HG03103 (cell line): Measurements from ENCODE around the gene SAT1.

ENCODE experiments used
- ATAC-seq: cut with Tn5 transposase; IDR thresholded peaks from one replicate; pipeline ENCODE4 v1.9.1; 2021; ENCODE audit warnings: low read depth; ENCODE audit not compliant: unreplicated experiment

Gene SAT1

DNA sequence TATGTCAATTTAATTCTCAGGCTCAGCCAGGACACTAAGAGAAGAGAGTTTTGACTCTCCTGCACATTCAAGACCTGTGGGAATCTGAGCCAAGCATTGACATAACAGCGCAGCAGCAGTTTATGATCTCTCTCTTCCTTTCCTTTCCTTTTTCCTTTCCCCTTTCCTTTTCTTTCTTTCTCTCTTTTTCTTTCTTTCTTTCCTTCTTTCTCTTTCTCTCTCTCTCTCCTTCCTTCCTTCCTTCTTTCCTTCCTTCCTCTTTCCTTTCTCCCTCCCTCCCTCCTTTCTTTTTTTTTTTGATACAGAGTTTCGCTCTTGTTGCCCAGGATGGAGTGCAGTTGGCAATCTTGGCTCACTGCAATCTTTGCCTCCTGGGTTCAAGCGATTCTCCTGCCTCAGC is 21.6 kb downstream of the SAT1 start:
- no peak for ATAC-seq

DNA sequence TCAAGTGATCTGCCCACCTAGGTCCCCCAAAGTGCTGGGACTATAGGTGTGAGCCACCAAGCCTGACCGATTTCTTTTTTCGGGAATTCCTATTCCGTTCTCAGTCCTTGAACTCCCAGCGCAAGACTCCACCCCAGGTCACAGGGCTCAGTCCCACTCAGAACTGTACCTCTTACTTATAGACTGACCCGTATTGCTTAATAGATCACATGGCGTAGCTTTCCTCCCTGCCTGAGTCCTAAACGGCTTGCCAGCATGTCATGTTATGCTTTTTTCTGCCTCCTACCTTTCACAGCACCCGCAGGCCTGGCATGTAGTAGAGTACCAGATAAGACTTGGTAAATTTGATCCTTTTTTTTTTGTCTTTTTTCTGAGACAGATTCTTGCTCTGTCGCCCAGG is 22.4 kb downstream of the SAT1 start:
- ATAC-seq: no peak

DNA sequence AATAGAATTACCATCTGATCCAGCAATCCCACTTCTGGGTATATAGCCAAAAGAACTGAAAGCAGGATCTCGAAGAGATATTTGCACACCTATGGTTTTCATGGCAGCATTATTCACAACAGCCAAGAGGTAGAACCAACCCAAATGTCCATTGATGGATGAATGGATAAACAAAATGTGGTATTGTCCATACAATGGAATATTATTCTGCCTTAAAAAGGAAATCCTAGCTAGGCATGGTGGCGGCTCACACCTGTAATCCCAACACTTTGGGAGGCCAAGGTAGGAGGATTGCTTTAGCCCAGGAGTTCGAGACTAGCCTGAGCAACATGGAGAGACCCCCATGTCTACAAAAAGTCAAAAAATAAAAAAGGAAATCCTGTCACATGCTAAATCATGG is 27.3 kb downstream of the SAT1 start:
- ATAC-seq: no peak

DNA sequence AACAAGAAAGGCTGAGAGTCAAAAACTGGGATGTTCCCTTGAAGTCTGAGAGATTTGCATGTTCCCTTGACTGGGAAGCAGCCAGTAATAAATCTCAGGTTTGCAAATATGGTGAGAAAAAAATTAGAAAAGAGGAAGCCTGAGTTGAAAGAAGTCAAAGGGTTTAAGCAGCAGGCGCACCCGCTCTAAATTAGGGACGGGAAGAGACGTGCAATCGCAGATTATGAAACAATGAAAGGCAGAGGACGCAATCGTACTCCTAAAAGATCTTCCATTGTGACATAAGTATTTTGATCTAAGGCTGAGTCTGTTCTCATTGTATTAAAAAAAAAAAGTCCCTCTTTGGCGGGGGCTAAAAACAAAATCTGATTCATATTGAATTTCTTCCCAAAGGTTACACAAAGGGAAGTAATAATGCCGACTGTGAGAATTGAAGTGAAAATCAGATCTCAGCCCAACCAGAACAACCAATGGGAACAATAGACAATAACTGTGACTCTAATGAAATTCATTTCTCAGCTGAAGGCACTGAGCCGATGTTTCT is 28.2 kb downstream of the SAT1 start:
- ATAC-seq: no peak

DNA sequence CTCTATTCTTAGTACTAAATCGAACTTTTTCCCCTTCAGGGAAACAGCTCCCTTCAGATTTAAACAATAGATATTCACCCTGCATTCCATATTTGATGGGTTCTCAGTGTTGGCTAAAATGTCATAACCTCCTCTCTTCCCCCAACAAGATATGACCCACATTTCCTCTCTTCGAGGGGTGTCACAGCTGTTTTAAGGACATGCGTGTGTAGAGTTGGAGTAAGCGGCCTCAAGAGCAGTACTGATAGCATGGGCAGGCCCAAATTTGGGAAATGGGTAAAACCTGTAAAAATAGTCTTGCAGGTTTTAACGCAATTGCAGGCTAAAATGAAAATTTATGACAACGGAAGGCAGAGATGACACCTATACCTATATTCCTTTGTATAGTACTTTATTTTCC is 28.7 kb downstream of the SAT1 start:
- no peak for ATAC-seq

DNA sequence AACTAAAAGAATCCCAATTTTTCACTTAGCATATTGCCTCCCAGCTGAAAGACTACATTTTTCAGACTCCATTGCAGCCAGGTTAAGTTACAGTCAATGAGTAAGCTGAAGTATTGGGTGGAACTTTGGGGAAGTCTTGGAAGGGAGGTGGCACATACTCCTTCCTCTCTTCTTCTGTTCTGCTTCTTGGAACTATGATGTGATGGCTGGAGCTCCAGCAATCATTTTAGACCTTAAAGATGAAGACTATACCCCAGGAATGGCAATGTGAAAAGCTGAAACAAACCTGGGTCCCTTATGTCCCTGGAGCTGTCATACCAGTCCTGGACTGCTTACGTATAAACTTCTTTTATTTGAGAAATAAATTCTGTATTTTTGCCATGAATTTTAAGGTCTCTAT is 30.8 kb downstream of the SAT1 start:
- ATAC-seq: no peak

DNA sequence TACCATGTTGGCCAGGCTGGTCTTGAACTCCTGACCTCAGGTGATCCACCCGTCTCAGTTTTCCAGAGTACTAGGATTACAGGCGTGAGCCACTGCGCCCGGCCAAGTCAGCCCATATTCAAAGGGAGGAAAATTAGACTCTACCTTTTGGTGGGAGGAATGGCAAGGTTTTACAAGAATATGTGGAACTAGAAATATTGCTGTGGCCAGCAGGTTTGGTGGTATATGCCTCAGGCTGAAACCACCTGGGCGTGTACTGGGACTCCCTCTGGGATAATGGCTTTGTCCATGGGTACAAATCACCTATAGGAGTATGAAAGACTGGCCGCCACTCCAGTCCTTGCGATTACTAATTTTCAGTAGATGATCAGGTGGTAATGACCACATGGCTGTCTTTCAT is 32.4 kb downstream of the SAT1 start:
- no peak for ATAC-seq

DNA sequence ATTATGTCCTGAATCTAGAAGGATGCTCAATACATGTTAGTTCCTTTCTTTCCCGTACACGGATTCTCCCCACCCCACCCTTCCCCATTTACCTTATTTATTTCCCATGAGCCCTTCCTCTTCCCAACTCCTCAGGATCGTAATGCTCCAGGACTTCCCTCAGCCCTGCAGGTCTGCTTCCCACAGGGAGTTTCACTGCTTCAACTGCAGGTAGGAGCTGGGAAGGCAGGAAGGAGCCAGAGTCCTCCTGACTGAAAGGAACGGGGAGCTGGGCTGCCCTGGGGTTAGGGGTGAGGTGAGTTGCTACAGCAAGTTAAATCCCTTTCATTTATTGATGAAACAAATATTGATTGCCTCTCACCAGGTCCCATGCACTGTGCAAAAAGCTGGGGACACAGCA is 33.2 kb downstream of the SAT1 start:
- ATAC-seq: no peak

DNA sequence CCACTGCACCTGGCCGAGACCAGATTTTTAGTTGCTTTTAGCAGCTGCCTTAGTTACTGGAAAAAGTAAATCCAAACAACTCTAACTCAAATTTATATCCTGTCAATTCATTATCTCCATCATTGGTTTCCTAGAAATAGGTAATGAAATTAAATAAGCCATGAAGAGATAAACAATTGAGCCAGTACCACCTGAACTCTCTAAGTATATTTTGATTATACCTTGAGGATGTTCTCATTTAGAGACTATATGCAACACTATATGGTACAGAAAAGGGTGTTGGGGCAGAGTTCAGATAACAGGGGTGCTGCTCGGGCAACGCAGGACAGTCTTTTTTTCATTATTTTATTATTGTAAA is 35.0 kb downstream of the SAT1 start:
- ATAC-seq: no peak

DNA sequence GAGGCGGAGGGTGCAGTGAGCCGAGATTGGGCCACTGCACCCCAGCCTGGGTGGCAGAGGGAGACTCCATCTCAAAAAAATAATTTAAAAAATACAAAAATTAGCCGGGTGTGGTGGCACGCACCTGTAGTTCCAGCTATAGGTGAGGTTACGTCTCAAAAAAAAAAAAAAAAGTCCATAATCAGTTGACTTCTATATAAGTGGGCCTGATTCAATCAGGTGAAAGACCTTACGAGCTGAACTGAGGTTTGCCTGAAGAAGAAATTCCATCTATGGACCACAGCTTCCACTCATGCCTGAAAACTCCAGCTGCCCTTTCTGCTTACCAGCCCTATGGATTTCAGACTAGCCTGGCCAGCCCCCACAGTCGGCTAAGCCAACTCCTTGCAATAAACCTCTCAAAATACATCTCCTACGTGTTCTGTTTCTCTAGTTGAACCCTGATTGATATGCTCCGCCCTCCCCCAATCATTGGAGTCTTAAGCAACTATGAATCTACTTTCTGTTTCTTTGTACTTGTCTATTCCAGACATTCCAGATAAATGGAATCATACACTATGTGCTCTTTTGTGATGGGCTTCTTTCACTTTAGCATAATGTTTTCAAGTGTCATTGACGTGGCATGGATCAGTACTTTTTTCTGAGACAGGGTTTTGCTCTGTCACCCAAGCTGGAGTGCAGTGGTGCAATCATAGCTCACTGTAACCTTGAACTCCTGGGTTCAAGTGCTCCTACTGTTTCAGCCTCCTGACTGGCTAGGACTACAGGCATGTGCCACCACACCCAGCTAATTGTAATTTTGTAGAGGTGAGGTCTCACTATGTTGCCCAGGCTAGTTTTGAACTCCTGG is 36.6 kb downstream of the SAT1 start:
- no peak for ATAC-seq

DNA sequence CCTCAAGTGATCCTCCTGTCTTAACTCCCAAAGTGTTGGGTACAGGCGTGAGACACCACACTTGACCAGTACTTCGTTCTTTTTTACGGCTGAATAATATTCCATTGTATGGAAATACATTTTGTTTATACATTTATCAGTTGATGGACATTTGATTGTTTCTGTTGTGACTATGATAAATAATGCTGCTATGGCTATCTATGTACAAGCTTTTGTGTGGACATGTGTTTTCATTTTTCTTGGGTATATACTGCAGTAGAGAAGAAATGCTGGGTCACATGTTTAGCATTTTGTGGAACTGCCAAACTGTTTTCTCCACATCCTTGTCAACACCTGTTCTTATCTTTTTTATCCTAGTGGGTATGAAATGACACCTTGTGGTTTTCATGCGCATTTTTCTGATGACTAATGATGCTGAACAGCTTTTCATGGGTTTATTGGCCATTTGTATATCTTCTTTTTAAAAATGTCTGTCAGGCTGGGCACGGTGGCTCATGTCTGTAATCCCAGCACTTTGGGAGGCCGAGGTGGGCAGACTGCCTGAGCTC is 37.3 kb downstream of the SAT1 start:
- ATAC-seq: no peak

DNA sequence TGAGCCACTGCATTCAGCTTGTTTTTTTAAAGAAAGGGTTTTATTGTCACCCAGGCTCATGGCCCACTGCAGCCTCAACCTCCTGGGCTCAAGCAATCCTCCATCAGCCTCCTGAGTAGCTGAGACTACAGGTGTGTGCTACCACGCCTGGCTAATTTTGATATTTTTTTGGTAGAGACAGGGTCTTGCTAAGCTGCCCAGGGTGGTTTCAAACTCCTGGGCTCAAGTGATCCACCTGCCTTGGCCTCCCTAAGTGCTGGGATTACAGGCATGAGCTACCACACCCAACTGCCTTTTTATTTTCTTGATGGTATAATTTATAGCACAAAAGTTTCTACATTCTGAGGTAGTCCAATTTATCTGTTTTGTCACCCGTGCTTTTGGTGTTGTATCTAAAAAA is 38.9 kb downstream of the SAT1 start:
- ATAC-seq: no peak

DNA sequence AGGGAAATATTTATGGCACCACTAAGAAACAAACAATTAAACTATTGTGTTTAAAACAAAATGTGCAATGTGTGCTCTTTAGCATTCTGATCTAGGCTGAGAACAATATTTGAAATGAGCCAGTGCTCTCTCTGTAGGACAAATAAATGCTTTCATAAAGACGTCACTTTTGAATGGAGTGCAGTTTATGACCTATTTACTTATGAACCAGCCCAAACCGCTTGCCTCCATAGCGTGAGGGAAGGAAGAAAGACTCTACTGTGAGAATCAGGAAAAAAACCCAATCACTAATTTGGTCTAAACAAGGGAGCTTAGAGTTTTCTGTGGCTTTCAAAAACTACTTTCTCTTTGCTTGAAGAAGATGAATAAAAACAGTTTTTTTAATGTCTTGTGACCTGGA is 39.4 kb downstream of the SAT1 start:
- no peak for ATAC-seq

DNA sequence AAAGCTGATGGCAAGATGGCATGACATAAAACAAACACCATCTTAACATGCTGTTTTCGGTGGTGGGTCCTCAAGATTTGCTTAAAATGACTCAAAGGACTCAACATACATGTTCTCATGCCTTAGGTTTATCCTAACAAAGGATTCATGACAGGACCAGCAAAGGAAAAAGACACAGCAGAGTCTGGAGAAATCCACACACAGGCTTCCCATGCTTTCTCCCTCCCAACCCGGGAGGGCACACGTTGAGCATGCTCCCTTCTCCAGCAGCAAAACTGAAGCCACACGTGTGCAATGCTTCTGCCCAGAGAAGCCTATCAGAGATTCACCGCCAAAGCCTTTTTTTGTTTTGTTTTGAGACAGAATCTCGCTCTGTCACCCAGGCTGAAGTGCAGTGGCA is 39.9 kb downstream of the SAT1 start:
- no peak for ATAC-seq

DNA sequence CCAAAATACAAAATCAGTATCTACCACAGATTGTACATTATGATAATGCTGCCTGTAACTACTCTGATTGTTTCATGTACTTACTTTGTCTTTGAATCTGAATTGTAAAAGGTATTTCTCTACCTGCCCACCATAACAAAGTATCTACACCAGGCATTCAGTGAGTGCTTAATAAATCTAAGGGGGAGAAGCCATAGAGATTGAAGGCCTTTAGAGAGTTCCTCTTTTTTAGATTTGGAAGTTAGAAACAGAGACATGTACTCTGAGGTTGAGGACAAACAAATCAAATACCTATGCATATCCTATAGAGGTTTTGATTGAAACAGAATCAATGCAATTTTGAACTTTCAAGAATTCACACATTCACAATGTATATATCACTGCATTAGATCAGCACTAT is 42.7 kb downstream of the SAT1 start:
- no peak for ATAC-seq

DNA sequence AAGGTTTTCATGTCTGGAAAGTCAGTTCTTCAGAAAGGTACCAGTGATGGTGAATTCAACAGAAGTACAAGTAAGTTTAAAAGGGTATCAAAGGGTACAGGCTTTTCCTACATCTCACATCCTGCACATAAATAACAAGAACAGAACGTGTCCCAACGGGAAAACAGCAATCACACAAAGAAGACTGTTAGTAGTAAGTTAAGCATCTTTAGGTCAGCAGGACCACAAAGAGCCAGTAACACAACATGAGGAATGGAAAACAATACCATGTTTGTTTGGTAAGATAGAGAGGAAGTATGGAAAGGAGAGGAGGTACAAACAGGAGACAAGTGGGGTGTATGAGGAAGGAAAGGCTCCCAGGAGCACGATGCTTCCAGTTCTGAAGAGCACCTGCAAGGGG is 43.2 kb downstream of the SAT1 start:
- no peak for ATAC-seq

DNA sequence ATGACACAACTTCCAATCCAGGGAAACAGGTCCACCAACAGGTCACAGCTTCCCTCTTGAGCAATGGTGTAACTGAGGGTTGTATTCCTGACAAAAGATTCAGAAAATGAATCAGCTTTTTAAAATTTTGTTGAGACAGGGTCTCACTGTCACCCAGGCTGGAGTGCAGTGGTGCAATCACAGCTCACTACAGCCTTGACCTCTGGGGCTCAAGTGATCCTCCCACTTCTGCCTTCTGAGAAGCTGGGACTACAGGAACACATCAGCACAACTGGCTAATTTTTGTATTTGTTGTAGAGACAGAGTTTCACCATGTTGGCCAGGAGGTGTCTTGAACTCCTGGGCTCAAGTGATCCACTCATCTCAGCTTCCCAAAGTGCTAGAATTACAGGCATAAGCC is 43.7 kb downstream of the SAT1 start:
- ATAC-seq: no peak

DNA sequence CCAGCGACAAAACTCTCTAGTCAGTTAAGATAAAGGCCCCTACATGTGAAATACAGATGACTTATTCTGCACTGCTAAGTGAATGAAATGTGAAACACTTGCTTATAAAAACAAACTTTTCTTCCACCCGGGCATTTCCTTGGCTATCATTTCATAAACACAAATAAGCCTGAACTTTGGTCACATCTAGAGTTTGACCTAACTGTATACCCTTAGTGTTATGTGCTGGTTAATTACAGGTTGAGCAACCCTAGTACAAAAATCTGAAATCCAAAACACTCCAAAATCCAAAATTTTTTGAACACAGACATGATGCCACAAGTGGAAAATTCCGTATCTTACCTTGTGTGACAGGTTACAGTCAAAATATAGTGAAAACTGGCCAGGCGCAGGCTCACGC is 45.9 kb downstream of the SAT1 start:
- ATAC-seq: no peak

DNA sequence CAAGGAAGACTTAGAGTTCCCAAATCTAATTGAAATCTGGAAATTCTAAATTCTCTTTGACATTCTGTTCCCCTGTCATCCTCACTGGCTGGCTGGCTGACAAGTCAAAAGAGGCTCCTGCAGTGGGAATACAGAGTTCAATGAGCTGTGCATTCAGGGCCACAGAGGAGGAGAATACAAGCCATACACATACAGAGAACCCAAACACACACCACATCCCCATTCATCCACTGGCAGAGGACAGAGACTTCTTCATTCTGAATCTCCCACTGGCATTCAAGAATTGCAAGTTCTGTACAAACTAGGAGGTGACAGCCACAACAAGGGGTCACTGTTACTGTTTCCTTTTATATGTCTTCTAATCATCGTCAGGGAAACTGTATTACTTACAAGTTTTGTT is 49.7 kb downstream of the SAT1 start:
- no peak for ATAC-seq
